Measurements from ENCODE around the gene PPP1R2B. TPM values are rescaled to one million over a fixed set of nuclear protein-coding genes. Genes with fewer than 3 reads are reported as not detected.

Gene PPP1R2B
- polyA plus RNA-seq (2013, experiment 1 of 4), result not detected
- polyA plus RNA-seq (2013, experiment 2 of 4), result not detected
- polyA plus RNA-seq (2013, experiment 3 of 4), result 0.16 TPM
- polyA plus RNA-seq (2013, experiment 4 of 4), result not detected

- no peak within 1 kb of the TSS for H3K4me3 ChIP-seq (ENCODE audit: insufficient read depth, low read depth, low read length)
- no peaks in the 10 kb centered on the region for H3K36me3 ChIP-seq (ENCODE audit: control insufficient read depth, insufficient read depth, low read length)
- 95 to 97% methylated on average over 46 of the region's 48 CpGs for WGBS, 2 experiments
- no peaks in the 10 kb centered on the region for H3K9me3 ChIP-seq (ENCODE audit: control insufficient read depth, low read length)
- H3K4me1 ChIP-seq (ENCODE audit: control insufficient read depth, insufficient read depth, low read length), result no peaks in the 10 kb centered on the region
- no peak within 1 kb of the TSS for H3K27ac ChIP-seq (ENCODE audit: insufficient read depth, low read depth, low read length, poor library complexity, severe bottlenecking)
- no peaks in the 10 kb centered on the region for H3K27me3 ChIP-seq (ENCODE audit: control insufficient read depth, insufficient read depth, low read length, poor library complexity, severe bottlenecking)
Observed at GRCh38 chr5:156850206-156850751, at the start of gene PPP1R2B. TSS of gene PPP1R2B (plus strand) at chr5:156850295. CDS start at chr5:156850563, 268 bp downstream.

GRCh38 chr5:156800929-156801328 lies 49.2 kb upstream of the PPP1R2B start:
- H3K27ac ChIP-seq (ENCODE audit: insufficient read depth, low read depth, low read length, poor library complexity, severe bottlenecking), result no peak overlapping the region
- H3K4me3 ChIP-seq (ENCODE audit: insufficient read depth, low read depth, low read length), result no peak overlapping the region
- H3K27me3 ChIP-seq (ENCODE audit: control insufficient read depth, insufficient read depth, low read length, poor library complexity, severe bottlenecking), result no peaks in the 10 kb centered on the region
- WGBS, 2 experiments, result 9 to 11% methylated on average over 3 of the region's 3 CpGs
- H3K4me1 ChIP-seq (ENCODE audit: control insufficient read depth, insufficient read depth, low read length), result peaks cover 17% of the 10 kb centered on the region
- no peaks in the 10 kb centered on the region for H3K9me3 ChIP-seq (ENCODE audit: control insufficient read depth, low read length)
- H3K36me3 ChIP-seq (ENCODE audit: control insufficient read depth, insufficient read depth, low read length), result no peaks in the 10 kb centered on the region

GRCh38 chr5:156802501-156802900 lies 47.6 kb upstream of the PPP1R2B start:
- Histone ChIP-seq H3K27me3 (ENCODE audit: control insufficient read depth, insufficient read depth, low read length, poor library complexity, severe bottlenecking) (no peaks in the 10 kb centered on the region), H3K36me3 (ENCODE audit: control insufficient read depth, insufficient read depth, low read length) (no peaks in the 10 kb centered on the region), H3K27ac (ENCODE audit: insufficient read depth, low read depth, low read length, poor library complexity, severe bottlenecking) (no peak overlapping the region), H3K4me1 (ENCODE audit: control insufficient read depth, insufficient read depth, low read length) (peaks cover 17% of the 10 kb centered on the region), H3K9me3 (ENCODE audit: control insufficient read depth, low read length) (no peaks in the 10 kb centered on the region), H3K4me3 (ENCODE audit: insufficient read depth, low read depth, low read length) (no peak overlapping the region)
- WGBS, 2 experiments, result 21 to 29% methylated on average over 4 to 5 of the region's 5 CpGs

- peaks cover 17% of the 10 kb centered on the region for H3K4me1 ChIP-seq (ENCODE audit: control insufficient read depth, insufficient read depth, low read length)
- H3K4me3 ChIP-seq (ENCODE audit: insufficient read depth, low read depth, low read length), result no peak overlapping the region
- no peak overlapping the region for H3K27ac ChIP-seq (ENCODE audit: insufficient read depth, low read depth, low read length, poor library complexity, severe bottlenecking)
- H3K27me3 ChIP-seq (ENCODE audit: control insufficient read depth, insufficient read depth, low read length, poor library complexity, severe bottlenecking), result no peaks in the 10 kb centered on the region
- 88 to 92% methylated on average over 2 of the region's 2 CpGs for WGBS, 2 experiments
- no peaks in the 10 kb centered on the region for H3K9me3 ChIP-seq (ENCODE audit: control insufficient read depth, low read length)
- H3K36me3 ChIP-seq (ENCODE audit: control insufficient read depth, insufficient read depth, low read length), result no peaks in the 10 kb centered on the region
Observed at GRCh38 chr5:156803404-156803803, 46.7 kb upstream of the PPP1R2B start.

GRCh38 chr5:156812959-156813358 lies 37.1 kb upstream of the PPP1R2B start:
- no CpG with 5 or more reads among the region's 1 CpG for WGBS, 2 experiments
- Histone ChIP-seq H3K9me3 (ENCODE audit: control insufficient read depth, low read length) (no peaks in the 10 kb centered on the region), H3K27me3 (ENCODE audit: control insufficient read depth, insufficient read depth, low read length, poor library complexity, severe bottlenecking) (no peaks in the 10 kb centered on the region), H3K27ac (ENCODE audit: insufficient read depth, low read depth, low read length, poor library complexity, severe bottlenecking) (no peak overlapping the region), H3K4me3 (ENCODE audit: insufficient read depth, low read depth, low read length) (no peak overlapping the region), H3K4me1 (ENCODE audit: control insufficient read depth, insufficient read depth, low read length) (no peaks in the 10 kb centered on the region), H3K36me3 (ENCODE audit: control insufficient read depth, insufficient read depth, low read length) (no peaks in the 10 kb centered on the region)

DNA sequence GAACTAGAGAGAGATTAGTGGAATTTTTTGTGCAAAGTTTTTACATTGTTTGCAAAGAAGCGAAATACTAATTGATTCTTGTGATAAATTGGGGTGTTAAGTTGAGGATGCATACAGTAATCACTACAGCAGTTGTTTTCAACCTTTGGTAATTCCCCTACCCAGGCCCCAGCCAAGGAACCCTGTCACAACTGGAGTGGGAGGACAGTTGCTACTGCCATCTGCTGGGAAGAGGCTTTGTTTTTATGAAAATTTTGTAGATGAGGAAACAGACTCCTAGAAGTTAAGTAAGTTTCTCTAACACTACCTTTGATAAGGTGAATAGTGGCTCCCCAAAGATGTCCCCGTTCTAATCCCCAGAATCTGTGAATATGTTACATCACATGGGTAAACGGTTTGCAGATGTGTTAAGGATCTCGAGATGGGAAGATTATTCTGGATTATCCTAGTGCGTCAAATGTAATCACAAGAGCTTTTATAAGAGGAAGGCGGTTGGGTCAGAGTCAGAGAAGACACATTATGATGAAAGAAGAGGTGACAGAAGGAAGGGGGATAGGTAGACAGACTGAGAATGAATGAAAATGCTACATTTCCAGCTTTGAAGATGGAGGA lies 34.0 kb upstream of the PPP1R2B start:
- Histone ChIP-seq H3K4me3 (ENCODE audit: insufficient read depth, low read depth, low read length) (no peak overlapping the region), H3K27ac (ENCODE audit: insufficient read depth, low read depth, low read length, poor library complexity, severe bottlenecking) (no peak overlapping the region), H3K27me3 (ENCODE audit: control insufficient read depth, insufficient read depth, low read length, poor library complexity, severe bottlenecking) (no peaks in the 10 kb centered on the region), H3K9me3 (ENCODE audit: control insufficient read depth, low read length) (no peaks in the 10 kb centered on the region), H3K36me3 (ENCODE audit: control insufficient read depth, insufficient read depth, low read length) (no peaks in the 10 kb centered on the region), H3K4me1 (ENCODE audit: control insufficient read depth, insufficient read depth, low read length) (no peaks in the 10 kb centered on the region)
- WGBS, 2 experiments, result 71 to 74% methylated on average over 6 of the region's 6 CpGs

GRCh38 chr5:156819537-156819936 lies 30.6 kb upstream of the PPP1R2B start:
- Histone ChIP-seq H3K4me3 (ENCODE audit: insufficient read depth, low read depth, low read length) (no peak overlapping the region), H3K36me3 (ENCODE audit: control insufficient read depth, insufficient read depth, low read length) (no peaks in the 10 kb centered on the region), H3K27me3 (ENCODE audit: control insufficient read depth, insufficient read depth, low read length, poor library complexity, severe bottlenecking) (no peaks in the 10 kb centered on the region), H3K4me1 (ENCODE audit: control insufficient read depth, insufficient read depth, low read length) (no peaks in the 10 kb centered on the region), H3K27ac (ENCODE audit: insufficient read depth, low read depth, low read length, poor library complexity, severe bottlenecking) (no peak overlapping the region), H3K9me3 (ENCODE audit: control insufficient read depth, low read length) (no peaks in the 10 kb centered on the region)
- 90 to 91% methylated on average over 3 of the region's 3 CpGs for WGBS, 2 experiments

- H3K36me3 ChIP-seq (ENCODE audit: control insufficient read depth, insufficient read depth, low read length), result no peaks in the 10 kb centered on the region
- H3K9me3 ChIP-seq (ENCODE audit: control insufficient read depth, low read length), result no peaks in the 10 kb centered on the region
- 77 to 80% methylated on average over 7 of the region's 7 CpGs for WGBS, 2 experiments
- H3K4me1 ChIP-seq (ENCODE audit: control insufficient read depth, insufficient read depth, low read length), result no peaks in the 10 kb centered on the region
- no peak overlapping the region for H3K4me3 ChIP-seq (ENCODE audit: insufficient read depth, low read depth, low read length)
- H3K27me3 ChIP-seq (ENCODE audit: control insufficient read depth, insufficient read depth, low read length, poor library complexity, severe bottlenecking), result no peaks in the 10 kb centered on the region
- no peak overlapping the region for H3K27ac ChIP-seq (ENCODE audit: insufficient read depth, low read depth, low read length, poor library complexity, severe bottlenecking)
Observed at GRCh38 chr5:156819967-156820581, 30.0 kb upstream of the PPP1R2B start.

DNA sequence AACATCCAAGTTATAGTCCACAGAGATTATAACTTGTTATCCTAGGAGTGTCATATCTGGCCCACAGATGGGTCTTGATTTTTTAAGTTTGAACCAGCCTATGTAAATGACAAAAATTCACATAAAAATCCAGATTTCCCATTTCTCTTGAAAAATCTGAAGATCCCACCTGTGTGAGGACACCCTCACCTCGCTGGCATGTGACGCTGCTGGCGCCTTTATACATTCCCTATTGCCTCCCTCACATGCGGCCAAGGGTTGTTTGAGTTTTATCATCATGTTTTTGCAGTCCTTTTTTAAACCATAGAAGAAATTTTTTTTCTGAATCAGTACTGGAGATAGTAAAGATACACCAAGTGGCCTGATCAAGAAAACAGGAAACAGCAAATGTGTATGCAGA lies 25.9 kb upstream of the PPP1R2B start:
- no peak overlapping the region for H3K4me3 ChIP-seq (ENCODE audit: insufficient read depth, low read depth, low read length)
- H3K4me1 ChIP-seq (ENCODE audit: control insufficient read depth, insufficient read depth, low read length), result no peaks in the 10 kb centered on the region
- WGBS, 2 experiments, result 97 to 100% methylated on average over 4 of the region's 4 CpGs
- H3K27me3 ChIP-seq (ENCODE audit: control insufficient read depth, insufficient read depth, low read length, poor library complexity, severe bottlenecking), result no peaks in the 10 kb centered on the region
- H3K9me3 ChIP-seq (ENCODE audit: control insufficient read depth, low read length), result no peaks in the 10 kb centered on the region
- no peaks in the 10 kb centered on the region for H3K36me3 ChIP-seq (ENCODE audit: control insufficient read depth, insufficient read depth, low read length)
- no peak overlapping the region for H3K27ac ChIP-seq (ENCODE audit: insufficient read depth, low read depth, low read length, poor library complexity, severe bottlenecking)

DNA sequence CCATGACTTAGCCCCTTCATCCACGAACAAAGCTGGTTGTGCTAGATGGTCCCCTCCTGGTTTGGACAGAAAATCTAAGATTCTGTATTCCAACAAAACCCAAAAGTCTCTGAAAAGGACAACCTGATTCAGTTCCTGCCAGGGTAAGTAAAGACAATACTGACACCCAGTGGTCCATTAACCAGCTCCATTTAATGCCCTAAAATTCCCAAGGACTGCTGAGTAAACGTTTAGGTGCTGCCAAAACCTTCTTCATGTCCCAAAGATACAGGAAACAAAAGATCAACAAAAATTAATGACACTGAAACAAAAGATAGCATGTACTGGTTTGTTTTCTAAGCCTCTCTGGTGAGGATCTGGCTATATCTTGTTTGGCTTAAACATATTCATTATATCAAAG lies 25.3 kb upstream of the PPP1R2B start:
- Histone ChIP-seq H3K27me3 (ENCODE audit: control insufficient read depth, insufficient read depth, low read length, poor library complexity, severe bottlenecking) (no peaks in the 10 kb centered on the region), H3K27ac (ENCODE audit: insufficient read depth, low read depth, low read length, poor library complexity, severe bottlenecking) (no peak overlapping the region), H3K36me3 (ENCODE audit: control insufficient read depth, insufficient read depth, low read length) (no peaks in the 10 kb centered on the region), H3K4me3 (ENCODE audit: insufficient read depth, low read depth, low read length) (no peak overlapping the region), H3K9me3 (ENCODE audit: control insufficient read depth, low read length) (no peaks in the 10 kb centered on the region), H3K4me1 (ENCODE audit: control insufficient read depth, insufficient read depth, low read length) (no peaks in the 10 kb centered on the region)
- 14 to 27% methylated on average over 2 of the region's 2 CpGs for WGBS, 2 experiments

All from ectodermal cell (in vitro differentiated cells).